Inflammatory macrophage (primary cell): ENCODE measurements around the gene MAMDC4.
"Not testable (repeated sequence)": the region's sequence is repeated elsewhere in the genome, so short reads cannot be mapped to it uniquely, and the experiment has no call there.

Experiments
- DNase-seq, 2 donors: peaks; one replicate each; pipeline ENCODE4 v3.0.0-alpha.2; 2020 to 2022

MAMDC4 gene

GRCh38 chr9:136825295-136826187, 26.6 kb upstream of the MAMDC4 start:
- no peak for DNase-seq

GRCh38 chr9:136826188-136826541, 26.0 kb upstream of the MAMDC4 start:
- no peak for DNase-seq

- no peak for DNase-seq
Observed at GRCh38 chr9:136826703-136827582, 25.2 kb upstream of the MAMDC4 start.

- no peak for DNase-seq
Observed at GRCh38 chr9:136827794-136828473, 24.2 kb upstream of the MAMDC4 start.

GRCh38 chr9:136828474-136829140, 23.5 kb upstream of the MAMDC4 start:
- no peak for DNase-seq

- DNase-seq, result no peak
Observed at GRCh38 chr9:136829412-136829811, 22.7 kb upstream of the MAMDC4 start.

GRCh38 chr9:136829981-136830885, 21.9 kb upstream of the MAMDC4 start:
- no peak for DNase-seq

- DNase-seq, result no peak
Observed at GRCh38 chr9:136831002-136831719, 21.0 kb upstream of the MAMDC4 start.

- DNase-seq, result no peak
Observed at GRCh38 chr9:136831720-136832104, 20.4 kb upstream of the MAMDC4 start.

GRCh38 chr9:136832581-136832980, 19.6 kb upstream of the MAMDC4 start:
- DNase-seq, result no peak

GRCh38 chr9:136833381-136834048, 18.6 kb upstream of the MAMDC4 start:
- not testable (repeated sequence) for DNase-seq

GRCh38 chr9:136835162-136835931, 16.8 kb upstream of the MAMDC4 start:
- no peak for DNase-seq

- DNase-seq, result no peak
Observed at GRCh38 chr9:136835932-136836904, 15.9 kb upstream of the MAMDC4 start.

- no peak for DNase-seq
Observed at GRCh38 chr9:136837146-136837855, 14.8 kb upstream of the MAMDC4 start.

GRCh38 chr9:136837856-136838277, 14.3 kb upstream of the MAMDC4 start:
- DNase-seq, result not testable (repeated sequence)

- DNase-seq, result no peak
Observed at GRCh38 chr9:136838314-136839228, 13.6 kb upstream of the MAMDC4 start.
